H1 (cell line): ENCODE results near the gene PIK3R4. TPM values are rescaled to one million over a fixed set of nuclear protein-coding genes. Genes with fewer than 3 reads are reported as not detected.

ENCODE experiments used
- KDM4A ChIP-seq: IDR thresholded peaks from one replicate; pipeline ENCODE4 v1.7.1; 2012; ENCODE audit warnings: low read depth, mild to moderate bottlenecking, moderate library complexity, low read length, inconsistent platforms; ENCODE audit not compliant: severe bottlenecking
- RXRA ChIP-seq: IDR thresholded peaks from 2 replicates; pipeline ENCODE4 v1.6.1; 2011; ENCODE audit warnings: low read depth, mild to moderate bottlenecking, low read length, moderate library complexity; ENCODE audit not compliant: insufficient read depth
- TBP ChIP-seq: IDR thresholded peaks from 2 replicates; pipeline ENCODE4 v1.6.1; 2011; ENCODE audit warnings: low read depth, low read length, improper control_type of control experiment
- TCF12 ChIP-seq: IDR thresholded peaks from 2 replicates; pipeline ENCODE4 v1.6.1; 2011; ENCODE audit warnings: low read depth, mild to moderate bottlenecking, low read length
- polyA plus RNA-seq, 7 experiments: library from polyadenylated mRNA; depleted of rRNA in 3 of 7; stranded (reverse) in 5 of 7; unstranded in 2 of 7; fragments of >200 nt in 5 of 7; fragments of 200-250 nt in 2 of 7; gene quantifications; 1 replicate in 5 of 7; 2 replicates in 1 of 7; 4 replicates in 1 of 7; pipeline versions ENCODE4 v1.2.1 to v1.2.3, GENCODE V29; 2011 to 2013; ENCODE audit warnings: missing spikeins in 2 of 7, mixed read lengths in 2 of 7
- total RNA-seq: library from RNA; stranded (reverse); fragmentation: NEBNext Ultra II Directional; extraction: Animal tissue kit (Norgen Biotek cat#: 25700); gene quantifications from 2 replicates; pipeline ENCODE4 v1.2.1, GENCODE V29; 2021
- TF ChIP-seq, protein P1 (sequence below): fragments of 300-600 bp; sonication (generic); IDR thresholded peaks from 2 replicates; pipeline ENCODE4 v1.7.1; 2012; ENCODE audit warnings: low read length, moderate library complexity, mild to moderate bottlenecking, inconsistent platforms; ENCODE audit not compliant: insufficient replicate concordance
- TF ChIP-seq, protein P2 (sequence below): IDR thresholded peaks from 2 replicates; pipeline ENCODE4 v1.6.1; 2011; ENCODE audit warnings: low read depth, mild to moderate bottlenecking, low read length; ENCODE audit not compliant: insufficient read depth
- TF ChIP-seq, protein P3 (sequence below), 3 experiments: IDR thresholded peaks; 1 replicate in 2 of 3; 2 replicates in 1 of 3; pipeline versions ENCODE4 v1.5.1 to v1.6.1; 2011; ENCODE audit warnings: low read length in 3 of 3, mild to moderate bottlenecking in 3 of 3, inconsistent platforms in 2 of 3, low read depth in 1 of 3, moderate library complexity in 1 of 3; ENCODE audit not compliant: insufficient read depth in 1 of 3; ENCODE audit errors: control extremely low read depth in 1 of 3

The PIK3R4 gene
- total and polyA plus RNA-seq, 2 of the 8 experiments (the other 6 are each of a cell fraction or from before 2014, with no cell fraction given): 43.8 to 87.4 TPM

DNA sequence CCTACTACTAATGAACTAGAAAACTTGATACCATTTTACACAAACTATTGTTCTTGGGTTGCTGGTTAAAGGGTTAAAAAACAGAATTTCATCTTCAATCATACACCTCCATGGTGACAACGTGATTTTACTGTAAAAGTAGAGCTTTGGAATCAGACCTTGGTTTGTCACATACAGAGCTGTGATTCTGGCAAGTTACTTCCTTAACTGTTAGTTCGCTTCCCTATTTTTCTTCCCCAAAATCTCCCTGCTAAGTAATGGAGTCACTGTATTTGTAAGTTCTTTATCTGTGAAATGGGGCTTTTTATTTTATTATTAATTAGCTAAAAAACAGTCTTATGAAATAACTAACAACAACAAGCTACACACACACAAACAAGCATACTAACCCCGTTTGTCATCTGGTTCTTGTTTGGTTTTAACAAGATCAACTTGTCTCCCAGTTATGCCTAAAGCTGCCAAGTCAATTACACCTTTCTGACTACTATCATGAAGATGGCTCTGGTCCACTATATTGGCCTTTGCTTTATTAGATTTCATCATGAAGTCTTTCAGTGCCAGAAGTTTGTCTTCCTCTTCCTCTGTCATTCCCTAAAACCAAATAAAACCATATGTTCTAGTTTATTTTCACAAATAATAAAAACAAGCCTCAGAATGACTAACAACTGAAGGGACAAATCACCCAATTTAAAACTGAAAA is 38.6 kb downstream of the PIK3R4 start (continued):
- TF ChIP-seq, protein P1, sequence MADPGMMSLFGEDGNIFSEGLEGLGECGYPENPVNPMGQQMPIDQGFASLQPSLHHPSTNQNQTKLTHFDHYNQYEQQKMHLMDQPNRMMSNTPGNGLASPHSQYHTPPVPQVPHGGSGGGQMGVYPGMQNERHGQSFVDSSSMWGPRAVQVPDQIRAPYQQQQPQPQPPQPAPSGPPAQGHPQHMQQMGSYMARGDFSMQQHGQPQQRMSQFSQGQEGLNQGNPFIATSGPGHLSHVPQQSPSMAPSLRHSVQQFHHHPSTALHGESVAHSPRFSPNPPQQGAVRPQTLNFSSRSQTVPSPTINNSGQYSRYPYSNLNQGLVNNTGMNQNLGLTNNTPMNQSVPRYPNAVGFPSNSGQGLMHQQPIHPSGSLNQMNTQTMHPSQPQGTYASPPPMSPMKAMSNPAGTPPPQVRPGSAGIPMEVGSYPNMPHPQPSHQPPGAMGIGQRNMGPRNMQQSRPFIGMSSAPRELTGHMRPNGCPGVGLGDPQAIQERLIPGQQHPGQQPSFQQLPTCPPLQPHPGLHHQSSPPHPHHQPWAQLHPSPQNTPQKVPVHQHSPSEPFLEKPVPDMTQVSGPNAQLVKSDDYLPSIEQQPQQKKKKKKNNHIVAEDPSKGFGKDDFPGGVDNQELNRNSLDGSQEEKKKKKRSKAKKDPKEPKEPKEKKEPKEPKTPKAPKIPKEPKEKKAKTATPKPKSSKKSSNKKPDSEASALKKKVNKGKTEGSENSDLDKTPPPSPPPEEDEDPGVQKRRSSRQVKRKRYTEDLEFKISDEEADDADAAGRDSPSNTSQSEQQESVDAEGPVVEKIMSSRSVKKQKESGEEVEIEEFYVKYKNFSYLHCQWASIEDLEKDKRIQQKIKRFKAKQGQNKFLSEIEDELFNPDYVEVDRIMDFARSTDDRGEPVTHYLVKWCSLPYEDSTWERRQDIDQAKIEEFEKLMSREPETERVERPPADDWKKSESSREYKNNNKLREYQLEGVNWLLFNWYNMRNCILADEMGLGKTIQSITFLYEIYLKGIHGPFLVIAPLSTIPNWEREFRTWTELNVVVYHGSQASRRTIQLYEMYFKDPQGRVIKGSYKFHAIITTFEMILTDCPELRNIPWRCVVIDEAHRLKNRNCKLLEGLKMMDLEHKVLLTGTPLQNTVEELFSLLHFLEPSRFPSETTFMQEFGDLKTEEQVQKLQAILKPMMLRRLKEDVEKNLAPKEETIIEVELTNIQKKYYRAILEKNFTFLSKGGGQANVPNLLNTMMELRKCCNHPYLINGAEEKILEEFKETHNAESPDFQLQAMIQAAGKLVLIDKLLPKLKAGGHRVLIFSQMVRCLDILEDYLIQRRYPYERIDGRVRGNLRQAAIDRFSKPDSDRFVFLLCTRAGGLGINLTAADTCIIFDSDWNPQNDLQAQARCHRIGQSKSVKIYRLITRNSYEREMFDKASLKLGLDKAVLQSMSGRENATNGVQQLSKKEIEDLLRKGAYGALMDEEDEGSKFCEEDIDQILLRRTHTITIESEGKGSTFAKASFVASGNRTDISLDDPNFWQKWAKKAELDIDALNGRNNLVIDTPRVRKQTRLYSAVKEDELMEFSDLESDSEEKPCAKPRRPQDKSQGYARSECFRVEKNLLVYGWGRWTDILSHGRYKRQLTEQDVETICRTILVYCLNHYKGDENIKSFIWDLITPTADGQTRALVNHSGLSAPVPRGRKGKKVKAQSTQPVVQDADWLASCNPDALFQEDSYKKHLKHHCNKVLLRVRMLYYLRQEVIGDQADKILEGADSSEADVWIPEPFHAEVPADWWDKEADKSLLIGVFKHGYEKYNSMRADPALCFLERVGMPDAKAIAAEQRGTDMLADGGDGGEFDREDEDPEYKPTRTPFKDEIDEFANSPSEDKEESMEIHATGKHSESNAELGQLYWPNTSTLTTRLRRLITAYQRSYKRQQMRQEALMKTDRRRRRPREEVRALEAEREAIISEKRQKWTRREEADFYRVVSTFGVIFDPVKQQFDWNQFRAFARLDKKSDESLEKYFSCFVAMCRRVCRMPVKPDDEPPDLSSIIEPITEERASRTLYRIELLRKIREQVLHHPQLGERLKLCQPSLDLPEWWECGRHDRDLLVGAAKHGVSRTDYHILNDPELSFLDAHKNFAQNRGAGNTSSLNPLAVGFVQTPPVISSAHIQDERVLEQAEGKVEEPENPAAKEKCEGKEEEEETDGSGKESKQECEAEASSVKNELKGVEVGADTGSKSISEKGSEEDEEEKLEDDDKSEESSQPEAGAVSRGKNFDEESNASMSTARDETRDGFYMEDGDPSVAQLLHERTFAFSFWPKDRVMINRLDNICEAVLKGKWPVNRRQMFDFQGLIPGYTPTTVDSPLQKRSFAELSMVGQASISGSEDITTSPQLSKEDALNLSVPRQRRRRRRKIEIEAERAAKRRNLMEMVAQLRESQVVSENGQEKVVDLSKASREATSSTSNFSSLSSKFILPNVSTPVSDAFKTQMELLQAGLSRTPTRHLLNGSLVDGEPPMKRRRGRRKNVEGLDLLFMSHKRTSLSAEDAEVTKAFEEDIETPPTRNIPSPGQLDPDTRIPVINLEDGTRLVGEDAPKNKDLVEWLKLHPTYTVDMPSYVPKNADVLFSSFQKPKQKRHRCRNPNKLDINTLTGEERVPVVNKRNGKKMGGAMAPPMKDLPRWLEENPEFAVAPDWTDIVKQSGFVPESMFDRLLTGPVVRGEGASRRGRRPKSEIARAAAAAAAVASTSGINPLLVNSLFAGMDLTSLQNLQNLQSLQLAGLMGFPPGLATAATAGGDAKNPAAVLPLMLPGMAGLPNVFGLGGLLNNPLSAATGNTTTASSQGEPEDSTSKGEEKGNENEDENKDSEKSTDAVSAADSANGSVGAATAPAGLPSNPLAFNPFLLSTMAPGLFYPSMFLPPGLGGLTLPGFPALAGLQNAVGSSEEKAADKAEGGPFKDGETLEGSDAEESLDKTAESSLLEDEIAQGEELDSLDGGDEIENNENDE: no peak
- TF ChIP-seq, protein P2, sequence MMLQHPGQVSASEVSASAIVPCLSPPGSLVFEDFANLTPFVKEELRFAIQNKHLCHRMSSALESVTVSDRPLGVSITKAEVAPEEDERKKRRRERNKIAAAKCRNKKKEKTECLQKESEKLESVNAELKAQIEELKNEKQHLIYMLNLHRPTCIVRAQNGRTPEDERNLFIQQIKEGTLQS: no peak
- TF ChIP-seq, protein P3, sequence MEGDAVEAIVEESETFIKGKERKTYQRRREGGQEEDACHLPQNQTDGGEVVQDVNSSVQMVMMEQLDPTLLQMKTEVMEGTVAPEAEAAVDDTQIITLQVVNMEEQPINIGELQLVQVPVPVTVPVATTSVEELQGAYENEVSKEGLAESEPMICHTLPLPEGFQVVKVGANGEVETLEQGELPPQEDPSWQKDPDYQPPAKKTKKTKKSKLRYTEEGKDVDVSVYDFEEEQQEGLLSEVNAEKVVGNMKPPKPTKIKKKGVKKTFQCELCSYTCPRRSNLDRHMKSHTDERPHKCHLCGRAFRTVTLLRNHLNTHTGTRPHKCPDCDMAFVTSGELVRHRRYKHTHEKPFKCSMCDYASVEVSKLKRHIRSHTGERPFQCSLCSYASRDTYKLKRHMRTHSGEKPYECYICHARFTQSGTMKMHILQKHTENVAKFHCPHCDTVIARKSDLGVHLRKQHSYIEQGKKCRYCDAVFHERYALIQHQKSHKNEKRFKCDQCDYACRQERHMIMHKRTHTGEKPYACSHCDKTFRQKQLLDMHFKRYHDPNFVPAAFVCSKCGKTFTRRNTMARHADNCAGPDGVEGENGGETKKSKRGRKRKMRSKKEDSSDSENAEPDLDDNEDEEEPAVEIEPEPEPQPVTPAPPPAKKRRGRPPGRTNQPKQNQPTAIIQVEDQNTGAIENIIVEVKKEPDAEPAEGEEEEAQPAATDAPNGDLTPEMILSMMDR (IDR thresholded peaks at IDR 0.05; ENCODE audit: control extremely low read depth in 1 of 3, insufficient read depth in 1 of 3, low read depth in 1 of 3, low read length in 3 of 3): no peak
- TF ChIP-seq RXRA: no peak
- TF ChIP-seq TCF12: no peak
- TF ChIP-seq KDM4A: no peak
- no peak for TF ChIP-seq TBP
